ENCODE measurements around the gene CCDC141.

CCDC141 gene

DNA sequence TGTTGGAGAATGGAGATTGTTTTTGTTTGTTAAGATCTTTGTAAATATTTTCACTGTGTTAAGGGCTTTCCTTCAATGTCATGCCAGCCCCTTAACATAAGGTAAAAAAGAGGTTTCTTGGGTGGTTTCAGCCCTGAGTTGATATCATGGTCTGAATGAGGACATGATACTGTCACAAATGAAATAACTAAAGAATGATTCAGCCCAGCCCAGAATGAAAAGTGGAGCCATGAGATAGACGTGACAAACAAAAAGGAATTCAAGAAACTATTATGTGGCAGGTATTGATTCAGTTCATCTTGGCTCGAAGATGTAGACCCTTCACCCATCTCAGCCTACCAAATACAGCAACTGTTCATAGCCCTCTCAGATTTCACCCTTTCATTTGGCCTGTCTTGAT lies 154.1 kb downstream of the CCDC141 start:
- TF ChIP-seq TAF1 (IDR thresholded peaks at IDR 0.05; ENCODE audit: low read depth, low read length) (no peak), POLR2AphosphoS5 (IDR thresholded peaks at IDR 0.05; ENCODE audit: low read depth, low read length) (no peak), POLR2A (IDR thresholded peaks at IDR 0.05; ENCODE audit: low read depth, low read length) (no peak), PAX5 (IDR thresholded peaks at IDR 0.05; ENCODE audit: insufficient read depth, low read length, severe bottlenecking) (no peak), SPI1 (IDR thresholded peaks at IDR 0.05; ENCODE audit: low read depth, low read length) (no peak), POU2F2 (IDR thresholded peaks at IDR 0.05; ENCODE audit: low read depth, low read length) (no peak)
- no peak for FAIRE-seq
- no peak for DNase-seq (ENCODE audit: insufficient read length, low spot score)

DNA sequence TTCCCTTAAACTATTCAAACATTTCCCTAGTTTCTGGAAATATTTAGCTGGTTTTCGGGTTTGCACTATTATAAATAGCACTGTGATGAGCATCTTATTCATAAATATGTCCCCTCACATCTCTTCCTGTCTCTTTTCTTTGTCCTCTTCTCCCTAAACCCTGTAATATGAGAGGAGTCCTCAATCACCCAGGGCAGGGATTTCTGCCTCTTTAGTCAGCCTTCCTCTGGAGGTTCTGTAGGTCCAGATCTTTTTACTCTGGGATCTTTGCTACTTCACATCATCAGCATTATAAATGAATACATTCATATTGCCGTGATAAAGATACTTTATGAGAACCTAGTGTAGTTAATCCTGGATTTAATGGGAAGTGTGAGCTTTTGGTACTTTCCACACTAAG lies 154.8 kb downstream of the CCDC141 start:
- DNase-seq (ENCODE audit: insufficient read length, low spot score) (no peak), FAIRE-seq (no peak)
- TF ChIP-seq POLR2AphosphoS5 (IDR thresholded peaks at IDR 0.05; ENCODE audit: low read depth, low read length) = no peak
- TF ChIP-seq POLR2A (IDR thresholded peaks at IDR 0.05; ENCODE audit: low read depth, low read length) = no peak
- no peak for TF ChIP-seq PAX5 (IDR thresholded peaks at IDR 0.05; ENCODE audit: insufficient read depth, low read length, severe bottlenecking)
- TF ChIP-seq POU2F2 (IDR thresholded peaks at IDR 0.05; ENCODE audit: low read depth, low read length) = no peak
- TF ChIP-seq SPI1 (IDR thresholded peaks at IDR 0.05; ENCODE audit: low read depth, low read length) = no peak
- no peak for TF ChIP-seq TAF1 (IDR thresholded peaks at IDR 0.05; ENCODE audit: low read depth, low read length)

DNA sequence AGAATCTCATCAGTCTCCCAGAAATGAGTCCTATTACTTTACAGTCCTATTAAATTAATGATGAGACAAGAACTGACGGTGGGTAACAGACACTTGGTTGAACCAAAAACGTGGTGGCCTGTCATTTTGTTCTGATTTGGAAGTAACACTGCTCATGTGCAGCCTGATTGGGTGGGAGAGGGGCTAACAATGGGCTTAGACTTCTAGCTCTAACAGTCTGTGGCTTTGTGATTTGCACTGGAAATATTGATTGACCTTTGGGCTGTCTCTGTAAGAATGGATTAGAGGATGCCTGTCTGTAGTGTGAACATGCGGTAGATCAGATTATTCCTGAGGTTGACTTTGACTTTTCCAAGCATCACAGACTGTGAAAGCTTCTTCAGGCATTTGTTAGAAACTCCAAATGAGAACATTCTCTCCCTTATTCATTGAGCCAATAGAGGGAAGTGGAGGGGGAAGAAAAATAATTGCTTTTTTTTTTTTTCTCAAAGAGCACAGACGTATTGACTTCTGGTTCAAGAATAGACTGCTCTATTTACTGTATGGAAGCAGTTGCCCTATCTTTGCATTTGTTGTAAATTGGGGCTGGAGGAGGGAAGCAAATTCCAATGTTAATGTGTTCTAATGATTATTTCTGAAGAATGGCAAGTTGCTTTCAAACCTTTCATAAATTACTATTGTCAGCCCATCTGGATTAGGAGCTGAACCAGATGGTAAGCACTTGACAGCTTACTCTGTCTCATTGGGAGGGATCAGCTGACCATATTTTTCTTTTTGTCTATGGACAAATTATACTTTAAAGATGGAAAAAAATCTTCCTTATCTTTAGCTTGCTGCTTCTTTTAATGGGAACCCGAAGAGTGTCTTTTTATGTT lies 156.9 kb downstream of the CCDC141 start:
- FAIRE-seq = no peak
- TF ChIP-seq POLR2A (IDR thresholded peaks at IDR 0.05; ENCODE audit: low read depth, low read length) = no peak
- TF ChIP-seq POLR2AphosphoS5 (IDR thresholded peaks at IDR 0.05; ENCODE audit: low read depth, low read length) = no peak
- no peak for TF ChIP-seq PAX5 (IDR thresholded peaks at IDR 0.05; ENCODE audit: insufficient read depth, low read length, severe bottlenecking)
- no peak for TF ChIP-seq SPI1 (IDR thresholded peaks at IDR 0.05; ENCODE audit: low read depth, low read length)
- no peak for TF ChIP-seq POU2F2 (IDR thresholded peaks at IDR 0.05; ENCODE audit: low read depth, low read length)
- no peak for TF ChIP-seq TAF1 (IDR thresholded peaks at IDR 0.05; ENCODE audit: low read depth, low read length)

DNA sequence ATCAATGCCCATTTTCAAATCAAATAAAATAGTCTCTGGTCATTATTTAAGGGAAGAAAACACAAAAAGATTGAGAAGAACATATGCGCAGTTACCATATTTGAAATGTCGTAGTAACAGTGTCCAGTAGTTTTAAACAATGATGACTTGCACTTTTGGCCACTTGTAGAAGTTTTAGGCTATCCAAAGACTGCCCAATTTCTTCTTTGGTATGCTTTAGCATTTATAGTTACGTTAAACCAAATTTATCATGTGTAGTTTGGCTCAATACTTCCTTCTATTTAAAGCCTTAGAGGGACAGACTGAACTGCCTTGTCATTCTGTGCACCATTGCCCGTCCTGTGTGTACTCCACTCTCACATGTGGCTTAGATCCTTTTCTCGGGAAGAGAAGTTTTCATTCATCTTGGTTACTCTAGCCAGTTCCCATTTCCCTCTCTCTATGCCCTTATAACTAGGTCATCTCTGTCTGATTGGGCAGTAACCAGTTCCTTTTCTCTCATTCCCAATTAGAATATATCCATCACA lies 157.9 kb downstream of the CCDC141 start:
- no peak for DNase-seq (ENCODE audit: insufficient read length, low spot score)
- no peak for TF ChIP-seq TAF1 (IDR thresholded peaks at IDR 0.05; ENCODE audit: low read depth, low read length)
- no peak for TF ChIP-seq POLR2A (IDR thresholded peaks at IDR 0.05; ENCODE audit: low read depth, low read length)
- TF ChIP-seq POU2F2 (IDR thresholded peaks at IDR 0.05; ENCODE audit: low read depth, low read length) = no peak
- no peak for TF ChIP-seq POLR2AphosphoS5 (IDR thresholded peaks at IDR 0.05; ENCODE audit: low read depth, low read length)
- no peak for TF ChIP-seq SPI1 (IDR thresholded peaks at IDR 0.05; ENCODE audit: low read depth, low read length)
- no peak for TF ChIP-seq PAX5 (IDR thresholded peaks at IDR 0.05; ENCODE audit: insufficient read depth, low read length, severe bottlenecking)
- FAIRE-seq = no peak

More for the DNA sequence above, 156.9 kb downstream of the CCDC141 start:
- DNase-seq (ENCODE audit: insufficient read length, low spot score) = no peak

DNA sequence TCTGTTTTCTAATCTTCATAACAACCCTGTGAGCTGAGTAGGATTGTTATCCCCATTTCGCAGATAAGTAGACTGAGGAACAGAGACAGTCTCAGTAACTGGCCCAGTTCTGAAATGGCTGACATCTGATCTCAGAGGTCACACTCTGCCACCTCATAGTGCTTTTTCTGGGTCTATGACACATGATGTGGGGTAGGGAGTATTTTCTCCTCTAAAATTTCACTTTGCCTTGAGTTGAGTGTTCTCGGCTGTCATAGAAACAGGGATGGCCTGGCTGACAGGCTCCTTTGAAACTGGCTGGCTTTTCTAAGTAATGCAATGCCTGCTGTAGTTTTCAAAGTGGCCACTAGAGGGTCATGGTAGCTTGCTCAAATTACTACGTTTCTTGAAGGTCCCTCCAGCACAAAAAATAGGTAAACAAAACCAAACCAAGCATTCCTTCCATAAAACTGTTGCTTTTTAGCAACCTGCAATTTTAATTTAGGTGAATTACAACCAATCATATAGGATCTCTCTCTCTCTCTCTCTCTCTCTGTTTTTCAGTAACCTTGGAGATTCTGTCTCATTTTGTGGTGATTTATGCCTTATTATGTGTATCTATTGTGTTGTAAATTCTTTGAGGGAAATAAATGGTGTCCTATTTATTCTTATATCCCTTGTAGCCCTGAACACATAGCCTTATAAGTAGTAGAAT lies 158.5 kb downstream of the CCDC141 start:
- FAIRE-seq = peak; percentile 88
- DNase-seq (ENCODE audit: insufficient read length, low spot score) = peak; percentile 5
- TF ChIP-seq SPI1 (IDR thresholded peaks at IDR 0.05; ENCODE audit: low read depth, low read length) = no peak
- TF ChIP-seq PAX5 (IDR thresholded peaks at IDR 0.05; ENCODE audit: insufficient read depth, low read length, severe bottlenecking) = no peak
- no peak for TF ChIP-seq POLR2AphosphoS5 (IDR thresholded peaks at IDR 0.05; ENCODE audit: low read depth, low read length)
- no peak for TF ChIP-seq POLR2A (IDR thresholded peaks at IDR 0.05; ENCODE audit: low read depth, low read length)
- no peak for TF ChIP-seq TAF1 (IDR thresholded peaks at IDR 0.05; ENCODE audit: low read depth, low read length)
- no peak for TF ChIP-seq POU2F2 (IDR thresholded peaks at IDR 0.05; ENCODE audit: low read depth, low read length)

DNA sequence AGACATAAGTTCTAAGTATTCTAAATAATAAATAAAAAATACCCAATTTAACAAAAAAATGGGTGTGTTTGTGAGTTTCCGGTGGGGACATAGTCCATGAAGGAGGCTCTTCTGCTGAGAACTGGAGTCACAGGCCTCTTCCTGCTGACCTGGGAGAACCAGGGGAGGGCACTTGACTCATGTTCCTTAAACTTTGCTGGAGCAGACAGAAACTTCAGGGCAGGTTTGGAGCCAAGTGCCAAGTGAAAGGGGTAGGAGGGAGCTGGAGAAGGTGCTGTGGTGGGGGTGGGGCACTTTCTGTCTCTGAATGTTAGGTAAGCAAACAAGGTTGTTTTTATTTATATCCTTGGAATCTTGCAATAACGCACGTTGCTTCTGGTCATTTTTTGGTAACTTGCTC lies 163.9 kb downstream of the CCDC141 start:
- TF ChIP-seq PAX5 (IDR thresholded peaks at IDR 0.05; ENCODE audit: insufficient read depth, low read length, severe bottlenecking) (no peak), POLR2A (IDR thresholded peaks at IDR 0.05; ENCODE audit: low read depth, low read length) (no peak), POU2F2 (IDR thresholded peaks at IDR 0.05; ENCODE audit: low read depth, low read length) (no peak), SPI1 (IDR thresholded peaks at IDR 0.05; ENCODE audit: low read depth, low read length) (no peak), POLR2AphosphoS5 (IDR thresholded peaks at IDR 0.05; ENCODE audit: low read depth, low read length) (no peak), TAF1 (IDR thresholded peaks at IDR 0.05; ENCODE audit: low read depth, low read length) (no peak)
- DNase-seq (ENCODE audit: insufficient read length, low spot score) = no peak
- FAIRE-seq = no peak

DNA sequence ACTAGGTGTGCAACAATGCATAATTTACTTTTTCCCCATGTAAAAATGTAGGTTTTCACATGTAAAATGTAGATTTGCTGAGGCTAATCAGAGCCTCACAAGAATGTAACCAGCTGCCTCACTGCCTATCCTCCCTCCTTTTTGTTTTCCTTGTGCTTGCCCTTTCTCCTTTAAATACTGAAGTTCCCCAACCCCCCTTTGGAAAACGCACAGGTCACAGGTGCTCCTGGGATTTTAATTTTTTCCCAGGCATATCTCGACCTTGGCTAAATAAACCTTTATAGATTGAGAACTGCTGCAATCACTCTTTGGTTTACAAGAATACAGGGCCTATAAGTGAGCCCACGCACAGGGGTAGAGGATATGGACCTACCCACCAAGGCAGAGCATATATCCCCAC lies 165.5 kb downstream of the CCDC141 start:
- DNase-seq (ENCODE audit: insufficient read length, low spot score) (no peak), FAIRE-seq (no peak)
- TF ChIP-seq TAF1 (IDR thresholded peaks at IDR 0.05; ENCODE audit: low read depth, low read length) (no peak), POLR2A (IDR thresholded peaks at IDR 0.05; ENCODE audit: low read depth, low read length) (no peak), SPI1 (IDR thresholded peaks at IDR 0.05; ENCODE audit: low read depth, low read length) (no peak), PAX5 (IDR thresholded peaks at IDR 0.05; ENCODE audit: insufficient read depth, low read length, severe bottlenecking) (no peak), POLR2AphosphoS5 (IDR thresholded peaks at IDR 0.05; ENCODE audit: low read depth, low read length) (no peak), POU2F2 (IDR thresholded peaks at IDR 0.05; ENCODE audit: low read depth, low read length) (no peak)

DNA sequence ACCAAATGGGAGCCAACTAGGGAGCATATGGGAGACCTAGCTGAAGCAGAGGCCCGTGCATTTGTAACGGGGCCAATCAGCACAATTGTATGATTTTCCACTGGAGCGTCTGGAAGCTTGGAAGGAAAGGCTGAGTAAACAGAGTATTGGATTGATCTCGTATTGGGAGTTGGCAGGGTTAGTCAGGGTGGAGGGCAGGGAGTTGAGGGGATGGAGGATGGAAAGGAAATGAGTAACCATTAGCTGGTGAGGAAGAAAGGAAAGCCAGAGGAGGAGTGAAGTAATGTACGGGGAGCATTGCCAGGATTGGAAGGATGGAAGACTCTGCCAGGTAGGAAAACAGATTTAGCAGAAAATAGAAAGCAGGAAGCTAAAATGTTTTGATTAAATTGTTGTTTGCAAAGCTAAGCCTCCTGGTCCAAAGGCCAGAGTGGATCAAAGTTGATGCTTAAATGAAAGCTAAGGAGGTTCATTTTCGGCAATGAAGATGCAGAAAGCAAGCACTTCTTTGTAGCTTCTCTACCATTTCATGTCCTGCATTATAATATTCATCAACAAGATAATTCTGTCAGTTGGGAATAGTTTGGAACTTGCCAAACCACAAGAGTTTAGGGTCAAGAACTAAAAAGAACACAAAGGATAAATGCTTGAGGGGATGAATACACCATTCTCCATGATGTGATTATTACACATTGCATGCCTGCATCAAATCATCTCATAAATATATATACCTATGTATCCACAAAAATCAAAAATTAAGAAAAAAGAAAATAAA lies 167.1 kb downstream of the CCDC141 start:
- FAIRE-seq (no peak), DNase-seq (ENCODE audit: insufficient read length, low spot score) (no peak)
- no peak for TF ChIP-seq POLR2AphosphoS5 (IDR thresholded peaks at IDR 0.05; ENCODE audit: low read depth, low read length)
- no peak for TF ChIP-seq SPI1 (IDR thresholded peaks at IDR 0.05; ENCODE audit: low read depth, low read length)
- no peak for TF ChIP-seq TAF1 (IDR thresholded peaks at IDR 0.05; ENCODE audit: low read depth, low read length)
- no peak for TF ChIP-seq PAX5 (IDR thresholded peaks at IDR 0.05; ENCODE audit: insufficient read depth, low read length, severe bottlenecking)
- TF ChIP-seq POLR2A (IDR thresholded peaks at IDR 0.05; ENCODE audit: low read depth, low read length) = no peak

All from GM12891 (cell line).